Measurements from ENCODE around the gene NDUFS6.

DNA sequence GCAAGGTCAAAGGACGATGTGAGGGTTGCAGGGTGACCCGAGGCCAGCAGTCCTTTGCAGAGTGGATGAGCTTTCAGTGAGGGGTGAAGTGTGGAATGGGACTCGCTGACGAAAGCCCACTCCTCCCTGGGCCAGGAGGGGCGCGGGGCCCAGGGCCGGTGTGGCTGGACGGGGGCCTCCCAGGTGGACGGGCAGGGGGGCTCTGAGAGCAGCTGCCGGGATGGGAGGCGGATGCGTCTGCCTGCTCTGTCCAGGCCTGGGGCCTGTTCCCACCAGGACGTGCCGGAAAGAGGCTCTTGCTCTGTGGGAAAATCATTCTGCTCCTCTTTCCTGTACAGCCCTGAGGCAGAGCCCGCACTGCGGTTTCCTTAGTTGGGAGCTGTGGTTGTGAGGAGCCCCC is 57.2 kb downstream of the NDUFS6 start:
- TF ChIP-seq, protein P1, sequence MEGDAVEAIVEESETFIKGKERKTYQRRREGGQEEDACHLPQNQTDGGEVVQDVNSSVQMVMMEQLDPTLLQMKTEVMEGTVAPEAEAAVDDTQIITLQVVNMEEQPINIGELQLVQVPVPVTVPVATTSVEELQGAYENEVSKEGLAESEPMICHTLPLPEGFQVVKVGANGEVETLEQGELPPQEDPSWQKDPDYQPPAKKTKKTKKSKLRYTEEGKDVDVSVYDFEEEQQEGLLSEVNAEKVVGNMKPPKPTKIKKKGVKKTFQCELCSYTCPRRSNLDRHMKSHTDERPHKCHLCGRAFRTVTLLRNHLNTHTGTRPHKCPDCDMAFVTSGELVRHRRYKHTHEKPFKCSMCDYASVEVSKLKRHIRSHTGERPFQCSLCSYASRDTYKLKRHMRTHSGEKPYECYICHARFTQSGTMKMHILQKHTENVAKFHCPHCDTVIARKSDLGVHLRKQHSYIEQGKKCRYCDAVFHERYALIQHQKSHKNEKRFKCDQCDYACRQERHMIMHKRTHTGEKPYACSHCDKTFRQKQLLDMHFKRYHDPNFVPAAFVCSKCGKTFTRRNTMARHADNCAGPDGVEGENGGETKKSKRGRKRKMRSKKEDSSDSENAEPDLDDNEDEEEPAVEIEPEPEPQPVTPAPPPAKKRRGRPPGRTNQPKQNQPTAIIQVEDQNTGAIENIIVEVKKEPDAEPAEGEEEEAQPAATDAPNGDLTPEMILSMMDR (conservative IDR thresholded peaks at IDR 0.05; ENCODE audit: low read depth, low read length): no peak
- TF ChIP-seq EZH2 (IDR thresholded peaks at IDR 0.05; ENCODE audit: borderline replicate concordance, low read depth, low read length, poor library complexity, severe bottlenecking): no peak
